PC-9 (cell line): Measurements from ENCODE around the gene HS6ST3.

ENCODE experiments used
- EZH2 ChIP-seq: fragments of 200-600 bp; sonication (generic); IDR thresholded peaks from 2 replicates; pipeline ENCODE4 v1.8.0; 2017; ENCODE audit warnings: antibody characterized with exemption, low read depth
- TF ChIP-seq, protein P1 (sequence below): fragments of 200-600 bp; sonication (generic); conservative IDR thresholded peaks from 2 replicates; pipeline ENCODE4 v1.6.1; 2017; ENCODE audit warnings: mixed run types, antibody characterized with exemption, mild to moderate bottlenecking, moderate library complexity

GRCh38 chr13:96112936-96113335, 23.0 kb downstream of the HS6ST3 start:
- TF ChIP-seq EZH2, result no peak
- TF ChIP-seq, protein P1, sequence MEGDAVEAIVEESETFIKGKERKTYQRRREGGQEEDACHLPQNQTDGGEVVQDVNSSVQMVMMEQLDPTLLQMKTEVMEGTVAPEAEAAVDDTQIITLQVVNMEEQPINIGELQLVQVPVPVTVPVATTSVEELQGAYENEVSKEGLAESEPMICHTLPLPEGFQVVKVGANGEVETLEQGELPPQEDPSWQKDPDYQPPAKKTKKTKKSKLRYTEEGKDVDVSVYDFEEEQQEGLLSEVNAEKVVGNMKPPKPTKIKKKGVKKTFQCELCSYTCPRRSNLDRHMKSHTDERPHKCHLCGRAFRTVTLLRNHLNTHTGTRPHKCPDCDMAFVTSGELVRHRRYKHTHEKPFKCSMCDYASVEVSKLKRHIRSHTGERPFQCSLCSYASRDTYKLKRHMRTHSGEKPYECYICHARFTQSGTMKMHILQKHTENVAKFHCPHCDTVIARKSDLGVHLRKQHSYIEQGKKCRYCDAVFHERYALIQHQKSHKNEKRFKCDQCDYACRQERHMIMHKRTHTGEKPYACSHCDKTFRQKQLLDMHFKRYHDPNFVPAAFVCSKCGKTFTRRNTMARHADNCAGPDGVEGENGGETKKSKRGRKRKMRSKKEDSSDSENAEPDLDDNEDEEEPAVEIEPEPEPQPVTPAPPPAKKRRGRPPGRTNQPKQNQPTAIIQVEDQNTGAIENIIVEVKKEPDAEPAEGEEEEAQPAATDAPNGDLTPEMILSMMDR, result no peak
